HCT116 (cell line): ENCODE data around the gene CEP170B.

Experiments
- CTCF ChIP-seq, 3 experiments: fragments of 200-600 bp in 1 of 3; sonication (generic) in 1 of 3; IDR thresholded peaks in 2 of 3; conservative IDR thresholded peaks in 1 of 3; 2 replicates each; pipeline ENCODE4 v1.5.1; 2012 to 2017; ENCODE audit warnings: low read depth in 2 of 3, low read length in 2 of 3, antibody characterized with exemption in 1 of 3, borderline replicate concordance in 1 of 3, control low read depth in 1 of 3, mild to moderate bottlenecking in 1 of 3, mixed read lengths in 1 of 3, mixed run types in 1 of 3, moderate library complexity in 1 of 3; ENCODE audit not compliant: insufficient read depth in 1 of 3
- EZH2 ChIP-seq: fragments of 200-600 bp; sonication (generic); IDR thresholded peaks from 2 replicates; pipeline ENCODE4 v1.6.1; 2017; ENCODE audit warnings: antibody characterized with exemption, mixed run types
- JUND ChIP-seq: IDR thresholded peaks from 2 replicates; pipeline ENCODE4 v1.6.1; 2012
- POLR2A ChIP-seq: IDR thresholded peaks from 2 replicates; pipeline ENCODE4 v1.7.0; 2011; ENCODE audit warnings: borderline replicate concordance; ENCODE audit not compliant: insufficient read depth, insufficient read length; ENCODE audit errors: extremely low read depth
- POLR2AphosphoS5 ChIP-seq: IDR thresholded peaks from 2 replicates; pipeline ENCODE4 v1.6.1; 2011; ENCODE audit warnings: mild to moderate bottlenecking, low read depth, low read length, moderate library complexity
- SIN3A ChIP-seq: IDR thresholded peaks from 2 replicates; pipeline ENCODE4 v1.6.1; 2012; ENCODE audit warnings: low read depth
- TCF7L2 ChIP-seq: IDR thresholded peaks from 2 replicates; pipeline ENCODE4 v1.7.0; 2011; ENCODE audit warnings: borderline replicate concordance, inconsistent platforms; ENCODE audit not compliant: insufficient read depth, insufficient read length; ENCODE audit errors: extremely low read depth
- ZNF274 ChIP-seq: fragments of 200-500 bp; sonication (Bioruptor generic); IDR thresholded peaks from 2 replicates; pipeline ENCODE4 v1.6.1; 2014; ENCODE audit warnings: mild to moderate bottlenecking, low read depth, low read length, inconsistent platforms
- TF ChIP-seq, protein P1 (sequence below): IDR thresholded peaks from 2 replicates; pipeline ENCODE4 v1.6.1; 2012
- TF ChIP-seq, protein P2 (sequence below): IDR thresholded peaks from 2 replicates; pipeline ENCODE4 v1.6.1; 2012; ENCODE audit warnings: low read depth

DNA sequence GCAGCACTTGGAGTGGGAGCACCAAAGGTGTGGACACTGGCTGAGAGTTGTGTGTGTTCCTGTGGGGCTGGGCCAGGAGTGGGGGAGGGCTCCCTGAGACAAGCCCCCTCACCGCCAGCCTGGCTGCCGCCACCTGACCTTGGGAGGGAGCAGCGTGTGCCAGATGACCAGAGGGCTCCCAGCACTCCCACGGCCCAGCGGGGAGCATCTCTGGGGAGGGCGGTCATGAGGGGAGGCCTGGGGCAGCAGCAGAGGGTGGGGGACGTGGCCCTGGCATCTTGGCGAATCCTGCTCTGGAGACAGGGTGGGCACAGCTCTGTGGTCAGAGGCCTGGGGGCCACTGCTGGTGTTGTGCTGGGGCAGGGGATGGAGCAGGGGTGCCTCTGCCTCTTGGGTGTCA is 10.7 kb downstream of the CEP170B start:
- TF ChIP-seq POLR2AphosphoS5 (no peak), CTCF (IDR thresholded peaks at IDR 0.05 in 2 of 3, conservative IDR thresholded peaks at IDR 0.05 in 1 of 3; ENCODE audit: borderline replicate concordance in 1 of 3, insufficient read depth in 1 of 3, low read depth in 2 of 3, low read length in 2 of 3) (no peak), SIN3A (no peak), POLR2A (no peak), EZH2 (no peak), JUND (no peak), TCF7L2 (no peak), ZNF274 (no peak)
- TF ChIP-seq, protein P1, sequence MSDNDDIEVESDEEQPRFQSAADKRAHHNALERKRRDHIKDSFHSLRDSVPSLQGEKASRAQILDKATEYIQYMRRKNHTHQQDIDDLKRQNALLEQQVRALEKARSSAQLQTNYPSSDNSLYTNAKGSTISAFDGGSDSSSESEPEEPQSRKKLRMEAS = no peak
- TF ChIP-seq, protein P2, sequence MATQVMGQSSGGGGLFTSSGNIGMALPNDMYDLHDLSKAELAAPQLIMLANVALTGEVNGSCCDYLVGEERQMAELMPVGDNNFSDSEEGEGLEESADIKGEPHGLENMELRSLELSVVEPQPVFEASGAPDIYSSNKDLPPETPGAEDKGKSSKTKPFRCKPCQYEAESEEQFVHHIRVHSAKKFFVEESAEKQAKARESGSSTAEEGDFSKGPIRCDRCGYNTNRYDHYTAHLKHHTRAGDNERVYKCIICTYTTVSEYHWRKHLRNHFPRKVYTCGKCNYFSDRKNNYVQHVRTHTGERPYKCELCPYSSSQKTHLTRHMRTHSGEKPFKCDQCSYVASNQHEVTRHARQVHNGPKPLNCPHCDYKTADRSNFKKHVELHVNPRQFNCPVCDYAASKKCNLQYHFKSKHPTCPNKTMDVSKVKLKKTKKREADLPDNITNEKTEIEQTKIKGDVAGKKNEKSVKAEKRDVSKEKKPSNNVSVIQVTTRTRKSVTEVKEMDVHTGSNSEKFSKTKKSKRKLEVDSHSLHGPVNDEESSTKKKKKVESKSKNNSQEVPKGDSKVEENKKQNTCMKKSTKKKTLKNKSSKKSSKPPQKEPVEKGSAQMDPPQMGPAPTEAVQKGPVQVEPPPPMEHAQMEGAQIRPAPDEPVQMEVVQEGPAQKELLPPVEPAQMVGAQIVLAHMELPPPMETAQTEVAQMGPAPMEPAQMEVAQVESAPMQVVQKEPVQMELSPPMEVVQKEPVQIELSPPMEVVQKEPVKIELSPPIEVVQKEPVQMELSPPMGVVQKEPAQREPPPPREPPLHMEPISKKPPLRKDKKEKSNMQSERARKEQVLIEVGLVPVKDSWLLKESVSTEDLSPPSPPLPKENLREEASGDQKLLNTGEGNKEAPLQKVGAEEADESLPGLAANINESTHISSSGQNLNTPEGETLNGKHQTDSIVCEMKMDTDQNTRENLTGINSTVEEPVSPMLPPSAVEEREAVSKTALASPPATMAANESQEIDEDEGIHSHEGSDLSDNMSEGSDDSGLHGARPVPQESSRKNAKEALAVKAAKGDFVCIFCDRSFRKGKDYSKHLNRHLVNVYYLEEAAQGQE = no peak
